NCI-H510A treated with DMSO at 0.1 percent for 48 hours (cell line): ENCODE data around the gene KIRREL3.

Experiments used
- DNase-seq: peaks from one replicate; lab custom pipeline; 2025; lab: John Stamatoyannopoulos, UW

The KIRREL3 gene

GRCh38 chr11:127000291-127000968 is at the start of gene KIRREL3:
Gene KIRREL3 (minus strand): TSS chr11:127000770.
- DNase-seq = peak; percentile 78

- DNase-seq = no peak
Measured at GRCh38 chr11:127050186-127050585, 49.6 kb upstream of the KIRREL3 start.

GRCh38 chr11:127049486-127049885 is 48.9 kb upstream of the KIRREL3 start:
- no peak for DNase-seq

- no peak for DNase-seq
Measured at GRCh38 chr11:127044535-127044934, 44.0 kb upstream of the KIRREL3 start.

- DNase-seq = no peak
Measured at GRCh38 chr11:127042445-127042844, 41.9 kb upstream of the KIRREL3 start.

GRCh38 chr11:127039591-127039990 is 39.0 kb upstream of the KIRREL3 start:
- no peak for DNase-seq

- no peak for DNase-seq
Measured at GRCh38 chr11:127037596-127037995, 37.0 kb upstream of the KIRREL3 start.

- DNase-seq = no peak
Measured at GRCh38 chr11:127037001-127037400, 36.4 kb upstream of the KIRREL3 start.

GRCh38 chr11:127035824-127036223 is 35.3 kb upstream of the KIRREL3 start:
- DNase-seq = no peak

- DNase-seq = no peak
Measured at GRCh38 chr11:127034973-127035372, 34.4 kb upstream of the KIRREL3 start.

- DNase-seq = no peak
Measured at GRCh38 chr11:127028648-127029047, 28.1 kb upstream of the KIRREL3 start.

- no peak for DNase-seq
Measured at GRCh38 chr11:127027789-127028188, 27.2 kb upstream of the KIRREL3 start.

GRCh38 chr11:127027000-127027399 is 26.4 kb upstream of the KIRREL3 start:
- DNase-seq = no peak

GRCh38 chr11:127023991-127024390 is 23.4 kb upstream of the KIRREL3 start:
- no peak for DNase-seq

- DNase-seq = no peak
Measured at GRCh38 chr11:127018683-127019279, 18.2 kb upstream of the KIRREL3 start.

- DNase-seq = no peak
Measured at GRCh38 chr11:127017482-127017881, 16.9 kb upstream of the KIRREL3 start.

GRCh38 chr11:127013550-127013949 is 13.0 kb upstream of the KIRREL3 start:
- no peak for DNase-seq

- DNase-seq = no peak
Measured at GRCh38 chr11:127006311-127006710, 5.7 kb upstream of the KIRREL3 start.

- DNase-seq = peak; percentile 97
Measured at GRCh38 chr11:127003260-127003981, 2.9 kb upstream of the KIRREL3 start.

- DNase-seq = no peak
Measured at GRCh38 chr11:127002669-127003259, 2.2 kb upstream of the KIRREL3 start.

GRCh38 chr11:127000981-127001380 is 411 bp upstream of the KIRREL3 start:
- no peak for DNase-seq

GRCh38 chr11:126999366-126999765 is 1.2 kb downstream of the KIRREL3 start:
- DNase-seq = no peak

GRCh38 chr11:126997641-126998040 is 2.9 kb downstream of the KIRREL3 start:
- DNase-seq = no peak
